Measurements from ENCODE around the gene ECEL1.

GRCh38 chr2:232534940-232535651, 47.5 kb upstream of the ECEL1 start:
- TF ChIP-seq POLR2AphosphoS5 (IDR thresholded peaks at IDR 0.05; ENCODE audit: low read depth, low read length) (no peak), TAF1 (IDR thresholded peaks at IDR 0.05; ENCODE audit: borderline replicate concordance, low read depth, low read length) (no peak), POLR2A (IDR thresholded peaks at IDR 0.05; ENCODE audit: low read depth, low read length) (no peak)
